HFFc6 (cell line): Measurements from ENCODE around the gene PURA. TPM values are rescaled to one million over a fixed set of nuclear protein-coding genes. Genes with fewer than 3 reads are reported as not detected.

ENCODE experiments used
- DNase-seq: peaks from one replicate; pipeline ENCODE4 v3.0.0-alpha.2; 2018
- H3K27ac Mint-ChIP-seq: 2 replicates; pipeline ENCODE4 v1.8.0; 2020; ENCODE audit warnings: mild to moderate bottlenecking, mixed read lengths
- H3K27me3 Mint-ChIP-seq: 2 replicates; pipeline ENCODE4 v1.8.0; 2021; ENCODE audit warnings: mild to moderate bottlenecking, moderate library complexity, mixed read lengths; ENCODE audit not compliant: insufficient read depth
- H3K36me3 Mint-ChIP-seq: 2 replicates; pipeline ENCODE4 v1.8.0; 2021; ENCODE audit warnings: low read depth, mixed read lengths
- H3K4me1 Mint-ChIP-seq: 2 replicates; pipeline ENCODE4 v1.8.0; 2020; ENCODE audit warnings: low read depth, mixed read lengths
- H3K4me3 Mint-ChIP-seq: 2 replicates; pipeline ENCODE4 v1.8.0; 2020; ENCODE audit warnings: mild to moderate bottlenecking, moderate library complexity, mixed read lengths
- H3K9me3 Mint-ChIP-seq: 2 replicates; pipeline ENCODE4 v1.8.0; 2020; ENCODE audit warnings: mild to moderate bottlenecking, mixed read lengths
- CTCF ChIP-seq: fragments of 200-600 bp; sonication (generic); IDR thresholded peaks from 2 replicates; pipeline ENCODE4 v1.5.0; 2021; ENCODE audit warnings: antibody characterized with exemption, mild to moderate bottlenecking
- long read RNA-seq: library from polyadenylated mRNA; unstranded; transcript quantifications from one replicate; pipeline ENCODE4 v2.0.0, GENCODE V29; 2019
- total RNA-seq, 6 experiments: library from RNA; stranded (reverse); fragmentation: NEBNext Ultra II Directional; extraction: Animal tissue kit (Norgen Biotek cat#: 25700); gene quantifications; 2 replicates in 1 of 6; 3 replicates in 5 of 6; pipeline ENCODE4 v1.2.3, GENCODE V29; 2021

Gene PURA
- total RNA-seq: 10 to 100 TPM; 21.1 to 26.1 (median 22.3) TPM
- long read RNA-seq, full-length matches to known transcripts: 15 of 15 reads
- long read RNA-seq, partial matches to known transcripts: 0 of 15 reads
- long read RNA-seq, other reads (novel, unspliced or antisense): 0 of 15 reads

- peak; percentile 62 for TF ChIP-seq CTCF
- Mint-ChIP-seq H3K36me3 (peaks cover 14% of the 10 kb centered on the region), H3K9me3 (no peaks in the 10 kb centered on the region), H3K27ac (peak within 1 kb of the TSS; percentile 83), H3K27me3 (no peaks in the 10 kb centered on the region), H3K4me3 (peak within 1 kb of the TSS; percentile 92), H3K4me1 (peaks cover 77% of the 10 kb centered on the region)
- DNase-seq: peak; percentile 96
Observed at GRCh38 chr5:140113699-140114263, at the start of gene PURA. TSS of gene PURA (plus strand) at chr5:140114109. CDS start at chr5:140114182, 73 bp downstream.

DNA sequence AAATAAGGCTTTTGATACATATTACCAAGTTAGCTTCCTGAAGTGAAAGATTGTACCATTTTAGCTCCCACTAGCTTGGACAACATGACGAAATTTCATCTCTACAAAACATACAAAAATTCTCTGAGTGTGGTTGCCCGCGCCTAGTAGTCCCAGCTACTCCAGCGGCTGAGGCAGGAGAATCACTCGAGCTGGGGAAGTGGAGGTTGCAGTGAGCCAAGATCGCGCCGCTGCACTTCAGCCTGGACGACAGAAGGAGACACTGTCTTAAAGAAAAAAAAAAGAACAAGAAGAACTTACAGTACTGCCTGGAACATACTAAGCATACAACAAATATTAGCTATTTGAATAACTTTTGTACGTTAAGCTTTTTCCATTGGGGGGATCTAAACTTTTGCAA, 41.1 kb upstream of the PURA start:
- Mint-ChIP-seq H3K4me1 (peaks cover 6% of the 10 kb centered on the region; the same call in 1 of the 2 replicates), H3K27ac (no peak overlapping the region), H3K27me3 (peaks cover 12% of the 10 kb centered on the region), H3K4me3 (no peak overlapping the region), H3K9me3 (no peaks in the 10 kb centered on the region), H3K36me3 (no peaks in the 10 kb centered on the region)
- no peak for DNase-seq
- no peak for TF ChIP-seq CTCF

DNA sequence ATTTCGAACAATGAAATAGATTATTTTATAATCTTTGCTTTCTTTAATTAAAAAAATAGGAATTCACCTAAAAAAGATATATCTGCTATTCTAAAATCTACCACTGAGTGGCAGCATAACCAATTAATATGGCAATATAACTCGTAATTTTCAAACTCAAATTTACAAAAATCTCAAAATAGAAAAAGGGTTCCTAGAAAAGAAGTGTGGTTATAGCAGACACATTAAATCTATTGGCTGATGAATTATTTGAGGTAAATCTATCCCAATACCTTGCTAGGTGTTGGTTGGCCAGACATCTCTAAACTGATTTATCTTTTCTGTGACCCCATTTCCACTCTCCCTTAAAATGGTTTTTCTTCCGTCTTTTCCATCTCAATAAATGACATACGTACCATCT, 40.6 kb upstream of the PURA start:
- DNase-seq: peak; percentile 8
- peaks cover 6% of the 10 kb centered on the region; the same call in 1 of the 2 replicates for H3K4me1 Mint-ChIP-seq
- TF ChIP-seq CTCF: peak; percentile 89
- peaks cover 11% of the 10 kb centered on the region for H3K27me3 Mint-ChIP-seq
- no peak overlapping the region for H3K27ac Mint-ChIP-seq
- no peak overlapping the region for H3K4me3 Mint-ChIP-seq
- H3K36me3 Mint-ChIP-seq: no peaks in the 10 kb centered on the region
- no peaks in the 10 kb centered on the region for H3K9me3 Mint-ChIP-seq

- TF ChIP-seq CTCF: peak; percentile 68
- H3K9me3 Mint-ChIP-seq: no peaks in the 10 kb centered on the region
- H3K4me1 Mint-ChIP-seq: peaks cover 6% of the 10 kb centered on the region; the same call in 1 of the 2 replicates
- no peak overlapping the region for H3K27ac Mint-ChIP-seq
- H3K36me3 Mint-ChIP-seq: no peaks in the 10 kb centered on the region
- peaks cover 12% of the 10 kb centered on the region for H3K27me3 Mint-ChIP-seq
- peak; percentile 25 for DNase-seq
- no peak overlapping the region for H3K4me3 Mint-ChIP-seq
Observed at GRCh38 chr5:140075371-140075770, 38.5 kb upstream of the PURA start.

DNA sequence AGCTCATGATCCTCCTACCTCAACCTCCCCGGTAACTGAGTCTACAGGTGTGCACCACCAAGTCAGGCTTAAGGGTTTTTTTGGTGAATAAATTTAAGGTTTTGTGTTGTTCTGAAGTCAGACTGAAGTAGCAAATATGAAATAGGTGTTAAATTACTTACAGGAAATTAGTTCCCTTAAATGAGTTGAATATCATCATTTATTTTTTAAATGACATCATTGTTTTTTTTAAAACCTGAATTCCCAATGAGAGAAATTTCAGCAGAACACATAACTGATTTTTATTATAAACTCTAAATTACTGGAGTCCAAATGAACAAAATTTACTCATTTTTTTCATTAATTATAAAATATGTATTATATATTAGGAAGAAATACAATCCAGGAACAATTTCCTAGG, 37.8 kb upstream of the PURA start:
- H3K9me3 Mint-ChIP-seq: no peaks in the 10 kb centered on the region
- H3K4me1 Mint-ChIP-seq: peaks cover 6% of the 10 kb centered on the region; the same call in 1 of the 2 replicates
- TF ChIP-seq CTCF: no peak
- no peak overlapping the region for H3K4me3 Mint-ChIP-seq
- no peaks in the 10 kb centered on the region for H3K36me3 Mint-ChIP-seq
- no peak for DNase-seq
- H3K27me3 Mint-ChIP-seq: peaks cover 13% of the 10 kb centered on the region
- no peak overlapping the region for H3K27ac Mint-ChIP-seq
